DMS153 (cell line): ENCODE data around the gene KHDRBS2.

Experiments
- DNase-seq: peaks from one replicate; lab custom pipeline; 2025; lab: John Stamatoyannopoulos, UW

Gene KHDRBS2

GRCh38 chr6:62035952-62036351 lies 250.1 kb downstream of the KHDRBS2 start:
- DNase-seq: no peak

- no peak for DNase-seq
Observed at GRCh38 chr6:62013719-62014118, 272.3 kb downstream of the KHDRBS2 start.

DNA sequence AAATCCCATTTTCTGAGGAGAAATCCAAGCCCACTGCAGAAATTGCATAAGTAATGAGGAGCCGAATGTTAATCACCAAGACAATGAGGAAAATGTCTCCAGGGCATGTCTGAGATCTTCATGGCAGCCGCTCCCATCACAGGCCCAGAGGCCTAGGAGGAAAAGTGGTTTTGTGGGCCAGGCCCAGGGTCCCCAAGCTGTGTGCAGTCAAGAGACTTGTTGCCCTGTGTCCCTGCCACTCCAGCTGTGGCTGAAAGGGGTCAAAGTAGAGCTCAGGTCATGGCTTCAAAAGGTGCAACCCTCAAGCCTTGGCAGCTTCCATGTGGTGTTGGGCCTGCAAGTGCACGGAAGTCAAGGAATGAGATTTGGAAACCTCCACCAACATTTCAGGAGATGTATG lies 276.6 kb downstream of the KHDRBS2 start:
- DNase-seq: no peak

GRCh38 chr6:61989616-61990015 lies 296.4 kb downstream of the KHDRBS2 start:
- no peak for DNase-seq

DNA sequence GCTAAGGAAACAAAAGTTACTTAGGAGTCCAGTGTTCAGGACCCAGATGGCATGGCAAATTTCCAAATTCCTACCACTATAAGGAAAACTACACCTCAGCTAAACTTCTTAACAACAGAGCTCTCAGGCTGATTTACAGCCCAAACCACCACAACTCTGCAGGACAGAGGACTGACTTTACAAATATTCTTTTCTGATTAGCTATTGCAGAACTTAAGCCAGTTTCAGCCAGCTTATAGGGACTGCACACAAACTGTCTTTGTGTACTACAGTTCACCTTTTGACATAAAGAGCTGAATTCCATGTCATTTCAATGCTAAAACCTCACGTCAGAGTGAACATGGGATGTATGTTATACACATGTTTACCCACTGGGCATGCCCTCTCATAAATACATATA lies 305.4 kb downstream of the KHDRBS2 start:
- DNase-seq: no peak

GRCh38 chr6:61977947-61978346 lies 308.1 kb downstream of the KHDRBS2 start:
- DNase-seq: no peak

- no peak for DNase-seq
Observed at GRCh38 chr6:61977099-61977498, 308.9 kb downstream of the KHDRBS2 start.

GRCh38 chr6:61959196-61959595 lies 326.8 kb downstream of the KHDRBS2 start:
- no peak for DNase-seq

DNA sequence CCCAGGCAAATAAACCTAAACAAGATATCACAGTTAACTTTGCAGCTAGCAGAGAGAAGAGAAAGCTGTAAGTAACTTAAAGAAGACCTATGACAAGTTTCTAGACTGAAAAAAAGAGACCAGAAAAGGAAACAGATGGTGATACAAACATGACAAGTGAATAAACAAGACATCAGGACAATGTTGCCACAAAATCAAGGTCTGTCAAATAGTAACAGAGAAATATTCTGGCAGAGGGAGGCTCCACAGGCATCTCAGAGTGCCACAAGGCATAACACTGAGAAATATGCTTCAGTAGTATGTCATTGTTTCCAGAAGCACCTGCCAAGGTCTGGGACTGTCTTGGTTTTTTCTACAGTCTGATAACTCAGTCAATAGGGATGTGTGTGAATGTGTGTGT lies 332.2 kb downstream of the KHDRBS2 start:
- no peak for DNase-seq

DNA sequence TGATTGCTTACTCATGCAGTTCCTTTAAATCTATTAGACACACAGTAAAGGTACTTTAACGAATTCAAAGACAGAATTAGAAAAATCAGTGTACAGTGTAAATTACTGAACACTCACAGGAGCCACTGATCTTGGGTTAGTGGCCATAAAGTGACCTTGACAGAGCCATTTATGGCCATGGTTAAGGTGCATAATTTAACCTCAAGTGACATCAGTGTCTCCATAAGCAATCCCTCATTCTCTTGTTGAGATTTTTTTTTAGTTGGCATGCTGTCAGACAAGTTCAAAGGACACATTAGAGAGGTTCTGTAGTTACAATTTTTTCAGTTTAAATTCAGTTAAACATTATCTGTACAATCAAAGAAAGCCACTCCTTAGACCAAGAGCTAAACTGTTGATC lies 334.4 kb downstream of the KHDRBS2 start:
- DNase-seq: no peak

DNA sequence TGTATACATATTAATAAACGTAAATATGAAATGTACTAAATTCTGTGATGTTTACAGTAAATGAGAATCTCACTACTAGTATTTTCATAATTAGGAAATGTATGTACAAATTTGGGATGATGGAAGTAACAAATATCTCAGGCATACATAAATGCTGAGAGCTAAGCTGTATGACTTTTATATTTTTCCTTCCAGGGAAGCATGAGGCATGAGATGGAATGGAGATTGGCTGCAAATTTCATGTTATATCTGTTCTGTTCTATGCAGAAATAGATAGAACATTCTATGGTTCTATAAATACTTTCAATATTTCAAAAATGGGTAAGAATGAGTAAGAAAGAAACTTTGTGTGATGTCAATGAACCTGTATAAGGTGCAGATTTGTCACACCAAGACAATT lies 335.2 kb downstream of the KHDRBS2 start:
- no peak for DNase-seq

- DNase-seq: no peak
Observed at GRCh38 chr6:61949971-61950370, 336.1 kb downstream of the KHDRBS2 start.

GRCh38 chr6:61949161-61949560 lies 336.9 kb downstream of the KHDRBS2 start:
- DNase-seq: no peak

- DNase-seq: no peak
Observed at GRCh38 chr6:61947311-61947947, 338.6 kb downstream of the KHDRBS2 start.

DNA sequence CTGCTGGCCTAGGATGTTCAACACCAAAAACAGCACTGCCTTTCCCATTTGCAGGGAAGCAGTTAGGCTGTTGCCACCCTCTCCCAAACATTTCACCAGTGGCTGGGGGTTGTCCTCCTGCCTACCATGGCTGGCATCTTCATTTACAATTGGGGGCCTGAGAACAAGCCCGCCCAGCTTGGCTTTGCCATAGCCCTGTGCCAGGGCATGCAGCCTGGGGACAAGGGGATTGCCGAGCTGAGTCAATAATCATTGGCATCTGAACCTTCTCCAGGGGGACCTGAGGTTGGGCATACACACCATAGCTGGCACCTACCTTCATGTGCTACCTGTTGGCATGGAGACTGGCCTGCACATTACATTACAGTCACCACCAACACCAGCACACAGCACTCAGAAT lies 345.1 kb downstream of the KHDRBS2 start:
- DNase-seq: no peak

DNA sequence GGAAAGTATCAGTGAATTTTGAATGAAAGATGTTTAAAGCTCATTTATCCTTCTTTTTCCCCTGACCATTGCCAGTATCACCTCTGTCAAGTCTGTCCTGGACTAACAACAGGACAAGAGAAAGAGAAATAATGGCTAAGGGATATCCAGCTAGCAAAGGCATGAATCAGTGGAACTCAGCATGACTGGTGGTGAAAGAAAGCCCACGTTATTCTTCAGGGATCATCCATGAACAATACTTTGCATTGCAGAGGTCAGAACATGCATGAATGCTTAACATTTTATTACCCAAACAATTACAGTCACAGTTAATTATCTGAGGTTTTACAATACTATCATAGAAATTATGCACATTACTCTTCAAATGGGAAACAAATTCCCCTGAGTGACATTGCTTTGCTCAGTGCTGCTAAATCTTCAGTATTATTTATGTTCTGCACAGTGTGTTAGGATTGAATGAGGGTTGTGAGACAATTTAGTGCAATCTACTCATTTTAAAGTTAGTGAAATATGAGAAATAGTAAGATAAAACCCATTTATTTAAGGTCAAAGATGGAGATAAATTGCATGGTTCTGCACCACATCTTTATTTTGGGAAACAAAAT lies 350.7 kb downstream of the KHDRBS2 start:
- no peak for DNase-seq

GRCh38 chr6:61909486-61909885 lies 376.5 kb downstream of the KHDRBS2 start:
- no peak for DNase-seq

GRCh38 chr6:61901748-61902147 lies 384.3 kb downstream of the KHDRBS2 start:
- no peak for DNase-seq

DNA sequence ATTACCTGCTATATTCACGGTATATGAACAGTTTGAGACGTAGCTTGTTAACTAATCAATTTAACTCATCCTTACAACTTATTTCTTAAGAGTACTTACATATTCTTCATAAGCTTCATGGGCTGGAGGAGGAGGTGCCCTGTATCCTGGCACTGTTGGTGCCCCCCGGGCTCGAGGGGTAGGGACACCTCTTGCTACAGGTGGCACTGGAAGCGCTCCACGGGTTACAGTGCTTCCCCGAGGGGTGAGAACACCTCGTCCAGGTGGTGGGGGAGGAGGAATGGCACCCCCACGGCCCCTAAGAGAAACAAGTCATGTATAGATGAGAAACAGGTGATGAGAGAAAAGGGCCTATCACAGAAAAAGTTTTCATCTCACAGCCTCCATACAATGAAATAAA lies 391.5 kb downstream of the KHDRBS2 start:
- no peak for DNase-seq

DNA sequence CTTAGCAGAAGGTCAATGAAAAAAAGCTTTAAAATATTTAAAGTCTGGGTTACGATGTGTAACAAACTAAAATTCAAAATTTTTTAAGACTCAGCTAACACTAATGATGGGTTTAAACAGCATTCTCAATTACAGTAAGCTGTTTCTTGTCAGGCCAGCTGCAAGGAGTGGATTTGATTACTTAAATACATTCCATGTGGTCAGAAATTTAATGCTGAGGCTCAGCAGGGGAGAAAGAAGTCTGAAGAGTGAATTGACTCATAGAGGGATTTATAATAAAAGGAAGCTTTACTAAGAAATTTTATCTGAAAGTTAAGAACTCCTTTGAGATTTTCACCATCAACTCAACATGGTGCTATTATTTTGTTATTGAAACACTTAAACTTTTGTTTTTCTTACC lies 398.6 kb downstream of the KHDRBS2 start:
- no peak for DNase-seq

DNA sequence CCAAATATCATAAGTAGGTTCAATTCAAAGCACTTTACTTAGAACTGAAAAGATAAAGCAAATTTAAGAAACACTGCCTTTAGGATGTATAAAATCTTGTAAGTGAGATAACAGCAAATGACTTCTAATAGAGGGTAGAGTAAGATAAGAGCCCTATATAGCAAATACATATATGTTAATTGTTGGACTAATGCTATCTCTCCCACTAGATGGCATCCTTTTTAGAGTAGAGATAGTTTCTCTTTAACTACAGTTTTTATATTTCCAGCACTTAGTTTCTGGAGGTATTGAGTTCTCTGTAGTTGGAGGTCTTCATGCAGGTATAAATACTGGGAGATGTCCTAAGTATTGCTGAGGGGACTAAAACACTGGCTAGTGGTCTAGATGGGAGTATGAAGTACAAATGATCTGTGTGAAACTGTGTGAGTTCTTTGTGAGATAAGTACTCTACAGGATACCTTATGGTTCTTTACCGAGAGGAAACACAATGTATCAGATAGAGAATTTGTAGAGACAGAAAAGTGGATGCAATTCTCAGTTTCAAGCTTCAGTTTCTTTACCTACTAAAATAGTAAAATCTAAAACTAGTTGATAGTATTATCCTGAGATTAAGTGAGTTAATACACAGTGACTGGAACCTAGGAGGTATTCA lies 399.3 kb downstream of the KHDRBS2 start:
- DNase-seq: no peak

DNA sequence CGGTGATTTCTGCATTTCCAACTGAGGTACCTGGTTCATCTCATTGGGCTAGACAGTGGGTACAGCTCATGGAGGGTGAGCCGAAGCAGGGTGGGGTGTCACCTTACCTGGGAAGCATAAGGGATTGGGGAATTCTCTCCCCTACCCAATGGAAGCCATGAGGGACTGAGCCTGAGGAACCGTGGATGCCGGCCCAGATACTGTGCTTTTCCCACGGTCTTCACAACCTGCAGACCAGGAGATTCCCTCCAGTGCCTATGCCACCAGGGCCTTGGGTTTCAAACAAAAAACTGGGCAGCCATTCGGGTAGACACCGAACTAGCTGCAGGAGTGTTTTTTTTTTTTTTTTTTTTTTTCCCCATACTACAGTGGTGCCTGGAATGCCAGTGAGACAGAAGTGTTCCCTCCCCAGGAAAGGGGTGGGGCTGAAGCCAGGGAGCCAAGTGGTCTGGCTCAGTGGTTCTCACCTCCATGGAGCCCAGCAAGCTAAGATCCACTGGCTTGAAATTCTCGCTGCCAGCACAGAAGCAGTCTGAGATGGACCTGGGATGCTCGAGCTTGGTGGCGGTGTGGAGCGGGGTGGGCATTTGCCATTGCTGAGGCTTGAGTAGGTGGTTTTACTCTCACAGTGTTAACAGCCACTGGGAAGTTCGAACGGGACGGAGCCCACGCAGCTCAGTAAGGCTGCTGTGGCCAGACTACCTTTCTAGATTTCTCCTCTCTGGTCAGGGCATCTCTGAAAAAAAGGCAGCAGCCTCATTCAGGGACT lies 416.2 kb downstream of the KHDRBS2 start:
- DNase-seq: no peak

DNA sequence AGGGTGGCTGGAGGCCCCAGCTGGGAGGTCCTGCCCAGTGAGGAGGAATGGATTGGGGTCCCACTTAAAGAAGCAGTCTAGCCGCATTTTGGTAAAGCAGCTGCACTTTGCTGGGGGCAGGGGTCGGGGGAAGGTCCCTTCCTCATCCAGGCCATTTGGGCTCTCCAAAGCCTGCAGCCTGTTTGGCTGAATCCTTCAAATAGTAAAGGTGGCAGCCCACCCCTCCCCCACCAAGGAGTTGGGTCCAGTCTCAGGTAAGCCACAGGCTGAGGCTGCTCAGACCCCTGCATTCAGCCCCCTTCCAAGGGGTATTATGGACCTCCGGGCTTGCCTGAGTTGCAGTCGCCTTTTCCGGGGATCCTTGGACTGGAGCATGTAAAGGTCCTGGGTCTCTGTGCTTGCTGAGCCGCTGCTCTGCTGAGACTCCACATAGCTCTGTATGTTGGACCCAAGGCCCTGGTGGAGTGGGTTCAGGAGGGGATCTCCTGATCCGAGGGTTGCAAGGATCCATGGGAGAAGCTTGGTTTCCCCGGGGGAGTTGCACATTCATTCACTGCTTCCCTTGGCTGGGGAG lies 417.4 kb downstream of the KHDRBS2 start:
- DNase-seq: no peak
